Measurements from ENCODE around the gene FNDC3B.

Gene FNDC3B

DNA sequence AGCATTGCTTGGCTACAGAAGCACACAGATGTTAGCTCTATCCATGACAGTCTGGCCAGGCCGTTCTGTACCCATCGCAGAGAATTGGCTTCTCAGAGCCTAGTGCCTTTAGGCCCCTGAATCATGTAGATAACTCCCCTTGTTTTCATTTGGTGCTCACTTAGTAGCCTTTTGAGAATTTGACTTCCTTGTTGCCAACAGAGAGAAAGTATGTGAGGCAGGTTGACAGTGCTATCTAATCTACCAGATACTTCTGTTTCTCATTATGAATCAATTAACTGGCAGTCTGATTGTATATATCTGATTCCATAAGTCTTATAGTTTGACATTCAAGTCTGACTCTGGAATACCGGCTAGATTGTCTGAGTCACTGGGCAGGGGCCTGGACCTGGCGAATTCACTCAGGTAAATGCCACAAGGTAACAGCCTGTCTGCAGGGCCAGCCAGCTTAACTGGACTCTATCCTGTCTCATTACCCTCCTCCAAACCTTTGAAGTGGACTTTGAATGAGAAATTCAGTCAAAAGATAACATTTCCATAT lies 248.6 kb downstream of the FNDC3B start:
- Histone ChIP-seq H3K4me3 (ENCODE audit: low read depth in 1 of 2, low read length in 2 of 2) (no peak overlapping the region), H3K36me3 (ENCODE audit: control insufficient read depth in 1 of 2, insufficient read depth in 2 of 2, low read length in 2 of 2) (peaks cover 0 to 16% of the 10 kb centered on the region in 2 donors), H3K9ac (ENCODE audit: low read depth in 1 of 2, low read length in 2 of 2) (no peak overlapping the region), H3K27ac (ENCODE audit: low read depth, low read length) (no peak overlapping the region), H3K27me3 (ENCODE audit: control insufficient read depth in 1 of 2, insufficient read depth in 2 of 2, low read length in 2 of 2) (no peaks in the 10 kb centered on the region), H3K9me3 (ENCODE audit: control insufficient read depth in 1 of 2, low read length in 2 of 2) (no peaks in the 10 kb centered on the region), H3K4me1 (ENCODE audit: control insufficient read depth in 1 of 2, insufficient read depth in 2 of 2, low read length in 2 of 2) (peaks cover 25 to 44% of the 10 kb centered on the region in 2 donors)

DNA sequence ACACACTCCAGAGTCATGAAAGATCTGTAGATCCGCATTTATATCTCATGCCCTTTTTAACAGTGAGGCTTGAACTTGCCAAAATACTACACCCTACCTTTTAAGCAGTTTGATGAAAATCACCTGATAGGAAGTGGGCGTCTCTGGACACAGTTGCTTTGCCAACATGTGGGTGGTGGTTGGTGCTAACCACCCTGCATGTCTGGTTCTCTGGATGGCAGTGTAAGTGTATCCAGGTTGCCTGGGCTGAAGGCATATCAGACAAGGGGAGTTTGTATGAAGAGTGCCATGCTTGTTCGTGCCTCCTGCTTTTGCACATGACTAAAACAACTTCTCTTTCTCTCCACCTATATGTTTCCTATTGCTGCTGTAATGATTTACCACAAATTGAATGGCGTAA lies 249.3 kb downstream of the FNDC3B start:
- Histone ChIP-seq H3K4me3 (ENCODE audit: low read depth in 1 of 2, low read length in 2 of 2) (no peak overlapping the region), H3K27ac (ENCODE audit: low read depth, low read length) (no peak overlapping the region), H3K4me1 (ENCODE audit: control insufficient read depth in 1 of 2, insufficient read depth in 2 of 2, low read length in 2 of 2) (peaks cover 25 to 44% of the 10 kb centered on the region in 2 donors), H3K27me3 (ENCODE audit: control insufficient read depth in 1 of 2, insufficient read depth in 2 of 2, low read length in 2 of 2) (no peaks in the 10 kb centered on the region), H3K9me3 (ENCODE audit: control insufficient read depth in 1 of 2, low read length in 2 of 2) (no peaks in the 10 kb centered on the region), H3K36me3 (ENCODE audit: control insufficient read depth in 1 of 2, insufficient read depth in 2 of 2, low read length in 2 of 2) (peaks cover 0 to 16% of the 10 kb centered on the region in 2 donors), H3K9ac (ENCODE audit: low read depth in 1 of 2, low read length in 2 of 2) (no peak overlapping the region)

DNA sequence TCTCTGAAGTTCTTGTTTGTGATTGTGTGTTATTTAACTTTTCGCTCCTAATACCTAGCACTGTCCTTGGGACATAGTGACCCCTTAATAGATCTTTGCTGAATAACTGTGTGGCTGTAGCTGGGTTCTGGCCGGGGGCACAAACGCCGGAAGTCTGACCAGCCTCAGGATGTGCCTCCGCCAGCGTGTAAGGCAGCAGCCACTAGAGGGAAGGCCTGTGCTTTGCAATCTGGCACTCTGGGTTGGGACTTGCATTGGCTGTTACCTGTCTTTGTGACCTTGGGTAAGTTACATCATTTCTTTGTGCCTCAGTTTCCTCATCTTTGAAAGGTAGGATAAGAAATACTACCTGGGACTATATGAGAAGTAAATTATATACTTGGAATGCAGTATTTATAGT lies 250.2 kb downstream of the FNDC3B start:
- no peak overlapping the region for H3K27ac ChIP-seq (ENCODE audit: low read depth, low read length)
- H3K27me3 ChIP-seq (ENCODE audit: control insufficient read depth in 1 of 2, insufficient read depth in 2 of 2, low read length in 2 of 2): no peaks in the 10 kb centered on the region
- peaks cover 25 to 44% of the 10 kb centered on the region in 2 donors for H3K4me1 ChIP-seq (ENCODE audit: control insufficient read depth in 1 of 2, insufficient read depth in 2 of 2, low read length in 2 of 2)
- H3K9ac ChIP-seq (ENCODE audit: low read depth in 1 of 2, low read length in 2 of 2): no peak overlapping the region
- H3K4me3 ChIP-seq (ENCODE audit: low read depth in 1 of 2, low read length in 2 of 2): no peak overlapping the region
- no peaks in the 10 kb centered on the region for H3K9me3 ChIP-seq (ENCODE audit: control insufficient read depth in 1 of 2, low read length in 2 of 2)
- peaks cover 0 to 20% of the 10 kb centered on the region in 2 donors for H3K36me3 ChIP-seq (ENCODE audit: control insufficient read depth in 1 of 2, insufficient read depth in 2 of 2, low read length in 2 of 2)

DNA sequence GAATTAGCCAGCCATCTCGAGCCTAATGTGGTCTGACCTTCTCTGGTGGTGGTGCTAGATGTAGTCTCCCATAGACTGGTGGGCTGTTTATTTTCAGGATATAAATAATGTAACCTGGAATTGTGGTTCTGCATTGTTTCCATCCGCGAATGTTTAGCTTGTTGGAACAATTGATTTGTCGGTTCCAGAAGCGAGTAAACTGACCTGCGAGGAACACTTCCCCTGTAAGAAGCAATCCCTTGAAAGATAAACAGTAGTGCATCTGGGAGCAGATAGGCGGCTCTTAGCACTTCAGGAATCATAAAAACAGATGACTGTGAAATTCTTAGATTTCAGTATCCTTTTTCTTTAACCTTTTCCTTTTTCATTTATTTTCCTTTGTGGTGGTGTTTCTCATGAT lies 251.1 kb downstream of the FNDC3B start:
- Histone ChIP-seq H3K4me3 (ENCODE audit: low read depth in 1 of 2, low read length in 2 of 2) (no peak overlapping the region), H3K27me3 (ENCODE audit: control insufficient read depth in 1 of 2, insufficient read depth in 2 of 2, low read length in 2 of 2) (no peaks in the 10 kb centered on the region), H3K27ac (ENCODE audit: low read depth, low read length) (no peak overlapping the region), H3K9ac (ENCODE audit: low read depth in 1 of 2, low read length in 2 of 2) (no peak overlapping the region), H3K9me3 (ENCODE audit: control insufficient read depth in 1 of 2, low read length in 2 of 2) (no peaks in the 10 kb centered on the region), H3K36me3 (ENCODE audit: control insufficient read depth in 1 of 2, insufficient read depth in 2 of 2, low read length in 2 of 2) (peaks cover 0 to 26% of the 10 kb centered on the region in 2 donors), H3K4me1 (ENCODE audit: control insufficient read depth in 1 of 2, insufficient read depth in 2 of 2, low read length in 2 of 2) (peaks cover 25 to 43% of the 10 kb centered on the region in 2 donors)

DNA sequence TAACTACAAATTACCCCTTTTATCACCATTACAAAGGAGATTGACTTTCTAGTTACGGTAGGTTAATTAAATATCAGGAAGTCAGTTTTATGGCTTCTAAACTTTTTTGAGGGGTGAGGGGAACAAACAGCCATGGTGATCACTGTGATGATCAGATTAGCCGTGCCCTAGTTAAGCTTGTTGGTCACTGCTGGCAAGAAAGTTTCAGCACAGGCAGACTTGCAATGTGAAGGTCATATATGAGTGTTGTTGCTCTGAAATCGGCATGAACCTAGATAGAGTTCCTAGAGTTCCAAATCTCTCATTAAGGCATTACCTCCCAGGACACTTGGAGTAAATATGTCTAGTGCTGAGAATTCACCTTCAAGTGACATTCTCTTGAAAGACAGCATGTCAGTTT lies 252.3 kb downstream of the FNDC3B start:
- Histone ChIP-seq H3K9me3 (ENCODE audit: control insufficient read depth in 1 of 2, low read length in 2 of 2) (no peaks in the 10 kb centered on the region), H3K4me3 (ENCODE audit: low read depth in 1 of 2, low read length in 2 of 2) (no peak overlapping the region), H3K9ac (ENCODE audit: low read depth in 1 of 2, low read length in 2 of 2) (no peak overlapping the region), H3K36me3 (ENCODE audit: control insufficient read depth in 1 of 2, insufficient read depth in 2 of 2, low read length in 2 of 2) (peaks cover 0 to 30% of the 10 kb centered on the region in 2 donors), H3K27me3 (ENCODE audit: control insufficient read depth in 1 of 2, insufficient read depth in 2 of 2, low read length in 2 of 2) (no peaks in the 10 kb centered on the region), H3K4me1 (ENCODE audit: control insufficient read depth in 1 of 2, insufficient read depth in 2 of 2, low read length in 2 of 2) (peaks cover 25 to 40% of the 10 kb centered on the region in 2 donors), H3K27ac (ENCODE audit: low read depth, low read length) (no peak overlapping the region)

DNA sequence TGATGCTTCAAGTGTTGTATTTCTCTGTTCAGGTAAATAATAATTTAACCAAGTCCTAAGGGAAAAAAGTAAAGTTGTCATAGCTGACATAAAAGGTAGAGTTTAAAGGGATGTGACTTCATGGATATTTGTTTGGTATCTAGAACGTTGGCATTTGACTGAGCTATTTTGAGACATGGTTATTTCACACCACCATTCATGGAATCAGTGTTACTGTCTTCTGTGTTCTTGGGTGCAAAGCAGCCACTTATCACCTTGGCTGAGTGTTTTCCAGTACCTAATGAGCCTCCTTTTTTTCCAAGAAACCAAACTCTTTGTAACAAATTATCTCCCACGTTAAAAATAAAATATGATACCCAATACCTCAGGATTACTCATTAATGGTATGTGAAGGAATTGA lies 253.0 kb downstream of the FNDC3B start:
- H3K9me3 ChIP-seq (ENCODE audit: control insufficient read depth in 1 of 2, low read length in 2 of 2): no peaks in the 10 kb centered on the region
- H3K4me3 ChIP-seq (ENCODE audit: low read depth in 1 of 2, low read length in 2 of 2): no peak overlapping the region
- peaks cover 25 to 36% of the 10 kb centered on the region in 2 donors for H3K4me1 ChIP-seq (ENCODE audit: control insufficient read depth in 1 of 2, insufficient read depth in 2 of 2, low read length in 2 of 2)
- no peaks in the 10 kb centered on the region for H3K27me3 ChIP-seq (ENCODE audit: control insufficient read depth in 1 of 2, insufficient read depth in 2 of 2, low read length in 2 of 2)
- no peak overlapping the region for H3K27ac ChIP-seq (ENCODE audit: low read depth, low read length)
- peaks cover 0 to 34% of the 10 kb centered on the region in 2 donors for H3K36me3 ChIP-seq (ENCODE audit: control insufficient read depth in 1 of 2, insufficient read depth in 2 of 2, low read length in 2 of 2)
- no peak overlapping the region for H3K9ac ChIP-seq (ENCODE audit: low read depth in 1 of 2, low read length in 2 of 2)

DNA sequence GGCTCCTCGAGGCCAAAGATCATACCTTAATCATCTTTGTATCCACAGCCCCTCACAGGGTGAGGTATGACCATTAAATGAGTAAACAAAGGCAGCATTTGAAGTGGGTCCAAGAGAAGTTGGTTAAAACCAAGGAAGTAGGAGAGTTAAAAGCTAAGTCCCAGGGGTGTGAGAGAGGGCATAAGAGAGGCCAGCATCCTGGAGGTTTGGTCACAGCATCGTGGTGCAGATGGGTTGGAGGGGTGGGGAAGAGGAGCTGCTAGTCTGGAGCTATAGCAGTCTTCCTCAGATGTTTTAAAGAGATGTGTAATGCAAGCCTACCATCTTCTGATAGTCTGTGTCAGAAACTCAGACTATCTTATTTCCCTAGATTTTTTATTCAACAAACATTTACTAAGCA lies 253.7 kb downstream of the FNDC3B start:
- Histone ChIP-seq H3K9ac (ENCODE audit: low read depth in 1 of 2, low read length in 2 of 2) (no peak overlapping the region), H3K4me1 (ENCODE audit: control insufficient read depth in 1 of 2, insufficient read depth in 2 of 2, low read length in 2 of 2) (peaks cover 19 to 30% of the 10 kb centered on the region in 2 donors), H3K27ac (ENCODE audit: low read depth, low read length) (no peak overlapping the region), H3K4me3 (ENCODE audit: low read depth in 1 of 2, low read length in 2 of 2) (no peak overlapping the region), H3K36me3 (ENCODE audit: control insufficient read depth in 1 of 2, insufficient read depth in 2 of 2, low read length in 2 of 2) (peaks cover 0 to 34% of the 10 kb centered on the region in 2 donors), H3K27me3 (ENCODE audit: control insufficient read depth in 1 of 2, insufficient read depth in 2 of 2, low read length in 2 of 2) (no peaks in the 10 kb centered on the region), H3K9me3 (ENCODE audit: control insufficient read depth in 1 of 2, low read length in 2 of 2) (no peaks in the 10 kb centered on the region)

DNA sequence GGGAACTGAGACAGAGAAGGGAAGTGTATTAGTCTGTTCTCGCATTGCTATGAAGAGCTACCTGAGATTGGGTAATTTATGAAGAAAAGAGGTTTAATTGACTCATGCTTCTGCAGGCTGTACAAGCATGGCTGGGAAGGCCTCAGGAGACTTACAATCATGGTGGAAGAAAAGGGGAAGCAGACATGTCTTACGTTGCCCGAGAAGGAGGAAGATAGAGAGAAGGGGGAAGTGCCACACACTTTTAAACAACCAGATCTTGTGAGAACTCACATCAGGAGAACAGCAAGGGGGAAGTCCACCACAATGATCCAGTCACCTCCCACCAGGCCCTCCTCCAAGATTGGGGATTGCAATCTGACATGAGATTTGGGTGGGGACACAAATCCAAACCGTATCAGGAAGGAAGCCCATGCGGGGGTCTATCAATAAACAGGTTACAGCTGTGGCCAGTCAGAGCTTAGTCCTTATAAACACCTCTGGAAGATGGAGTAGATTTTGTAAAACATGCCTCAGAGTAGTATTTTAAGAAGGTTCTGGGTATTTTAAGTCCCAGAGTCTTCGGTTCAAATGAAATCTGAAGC lies 254.9 kb downstream of the FNDC3B start:
- no peaks in the 10 kb centered on the region for H3K27me3 ChIP-seq (ENCODE audit: control insufficient read depth in 1 of 2, insufficient read depth in 2 of 2, low read length in 2 of 2)
- H3K4me1 ChIP-seq (ENCODE audit: control insufficient read depth in 1 of 2, insufficient read depth in 2 of 2, low read length in 2 of 2): peaks cover 7 to 18% of the 10 kb centered on the region in 2 donors
- no peak overlapping the region for H3K9ac ChIP-seq (ENCODE audit: low read depth in 1 of 2, low read length in 2 of 2)
- peaks cover 0 to 26% of the 10 kb centered on the region in 2 donors for H3K36me3 ChIP-seq (ENCODE audit: control insufficient read depth in 1 of 2, insufficient read depth in 2 of 2, low read length in 2 of 2)
- H3K4me3 ChIP-seq (ENCODE audit: low read depth in 1 of 2, low read length in 2 of 2): no peak overlapping the region
- no peak overlapping the region for H3K27ac ChIP-seq (ENCODE audit: low read depth, low read length)
- H3K9me3 ChIP-seq (ENCODE audit: control insufficient read depth in 1 of 2, low read length in 2 of 2): no peaks in the 10 kb centered on the region

DNA sequence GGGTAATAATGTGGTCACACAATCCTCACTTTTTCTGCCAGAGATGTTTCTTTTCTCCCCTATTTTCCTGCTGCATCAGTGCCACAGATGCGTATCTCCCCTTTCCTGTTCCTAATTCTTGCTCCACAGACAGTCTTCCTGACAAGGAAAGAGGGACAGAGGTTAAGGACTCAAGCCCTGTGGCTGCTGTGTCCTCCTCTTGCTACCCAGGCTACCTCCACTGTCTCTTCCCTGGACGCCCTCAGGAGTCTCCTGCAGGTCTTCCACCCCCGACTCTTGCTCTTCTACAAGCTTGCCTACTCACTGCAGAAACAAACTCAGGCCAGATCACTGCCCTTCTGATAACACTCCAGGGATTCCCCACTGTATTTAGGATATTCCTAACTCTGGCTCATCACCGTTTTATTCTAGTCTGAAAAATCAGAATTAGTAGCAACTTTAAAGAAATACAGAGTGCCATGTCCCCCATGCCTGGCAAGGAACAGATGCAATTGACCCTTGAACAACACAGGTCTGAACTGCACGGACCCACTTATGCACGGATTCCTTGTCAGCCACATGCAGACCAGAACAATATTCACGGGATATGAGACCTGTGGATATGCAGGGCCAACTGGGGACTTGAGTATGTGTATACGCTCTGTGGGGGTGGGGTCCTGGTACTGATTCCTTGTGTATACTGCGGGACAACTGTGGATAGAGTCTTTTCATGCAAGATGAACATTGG lies 257.0 kb downstream of the FNDC3B start:
- H3K36me3 ChIP-seq (ENCODE audit: control insufficient read depth in 1 of 2, insufficient read depth in 2 of 2, low read length in 2 of 2): peaks cover 0 to 27% of the 10 kb centered on the region in 2 donors
- no peaks in the 10 kb centered on the region for H3K9me3 ChIP-seq (ENCODE audit: control insufficient read depth in 1 of 2, low read length in 2 of 2)
- no peak overlapping the region for H3K4me3 ChIP-seq (ENCODE audit: low read depth in 1 of 2, low read length in 2 of 2)
- no peak overlapping the region for H3K9ac ChIP-seq (ENCODE audit: low read depth in 1 of 2, low read length in 2 of 2)
- peaks cover 0 to 6% of the 10 kb centered on the region in 2 donors for H3K4me1 ChIP-seq (ENCODE audit: control insufficient read depth in 1 of 2, insufficient read depth in 2 of 2, low read length in 2 of 2)
- H3K27ac ChIP-seq (ENCODE audit: low read depth, low read length): no peak overlapping the region
- no peaks in the 10 kb centered on the region for H3K27me3 ChIP-seq (ENCODE audit: control insufficient read depth in 1 of 2, insufficient read depth in 2 of 2, low read length in 2 of 2)

DNA sequence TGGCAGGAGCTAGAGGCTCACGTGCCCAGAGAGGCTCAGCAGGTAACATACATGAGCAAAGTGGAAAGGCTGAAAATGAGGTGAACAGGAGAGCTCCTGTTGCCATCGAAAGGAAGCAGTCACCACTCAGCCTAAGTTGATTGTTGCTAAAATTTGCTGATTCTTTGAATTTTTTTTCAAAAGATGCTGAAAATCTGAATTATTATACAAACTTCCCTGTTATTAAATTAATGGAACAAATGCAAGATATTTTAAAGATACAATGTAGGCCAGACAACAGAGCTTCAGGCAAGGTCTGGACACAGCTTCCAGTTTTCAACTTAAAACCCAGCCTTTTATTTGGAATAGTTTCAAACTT lies 257.6 kb downstream of the FNDC3B start:
- no peak overlapping the region for H3K9ac ChIP-seq (ENCODE audit: low read depth in 1 of 2, low read length in 2 of 2)
- no peak overlapping the region for H3K27ac ChIP-seq (ENCODE audit: low read depth, low read length)
- peaks cover 0 to 27% of the 10 kb centered on the region in 2 donors for H3K36me3 ChIP-seq (ENCODE audit: control insufficient read depth in 1 of 2, insufficient read depth in 2 of 2, low read length in 2 of 2)
- H3K4me3 ChIP-seq (ENCODE audit: low read depth in 1 of 2, low read length in 2 of 2): no peak overlapping the region
- H3K27me3 ChIP-seq (ENCODE audit: control insufficient read depth in 1 of 2, insufficient read depth in 2 of 2, low read length in 2 of 2): no peaks in the 10 kb centered on the region
- H3K9me3 ChIP-seq (ENCODE audit: control insufficient read depth in 1 of 2, low read length in 2 of 2): no peaks in the 10 kb centered on the region
- H3K4me1 ChIP-seq (ENCODE audit: control insufficient read depth in 1 of 2, insufficient read depth in 2 of 2, low read length in 2 of 2): peaks cover 0 to under 1% of the 10 kb centered on the region in 2 donors

Measured in duodenal mucosa (tissue), 2 donors.